NOMO-1 treated with DMSO at 0.1 percent for 48 hours (cell line): Measurements from ENCODE around the gene EIF2A.
A peak's percentile ranks its signal among the peaks of the same experiment; 100 is the strongest.

Experiments
- DNase-seq: peaks from one replicate; lab custom pipeline; 2025; ENCODE audit not compliant: unreplicated experiment; lab: John Stamatoyannopoulos, UW

The EIF2A gene

GRCh38 chr3:150631515-150632221 is 85.1 kb downstream of the EIF2A start:
- no peak for DNase-seq

DNA sequence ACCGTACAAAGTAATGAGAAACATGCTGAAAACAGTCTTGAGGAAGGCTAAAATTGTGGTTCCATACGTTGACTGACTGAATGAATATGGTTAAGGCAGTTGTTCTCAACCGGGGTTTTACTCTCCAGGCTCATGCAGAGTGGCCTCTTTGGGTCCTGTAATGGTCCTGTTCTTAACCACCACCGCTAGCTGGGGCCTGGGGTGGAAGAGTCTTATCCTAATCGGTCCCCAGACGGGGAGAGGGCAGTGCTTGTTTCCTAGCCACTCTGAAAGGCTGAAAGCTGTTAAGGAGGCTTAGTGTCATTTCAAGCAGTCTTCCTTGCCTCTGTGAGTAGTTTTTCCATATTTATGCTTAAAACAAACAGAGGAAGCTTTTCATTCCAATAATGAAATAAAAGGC is 88.5 kb downstream of the EIF2A start:
- no peak for DNase-seq

DNA sequence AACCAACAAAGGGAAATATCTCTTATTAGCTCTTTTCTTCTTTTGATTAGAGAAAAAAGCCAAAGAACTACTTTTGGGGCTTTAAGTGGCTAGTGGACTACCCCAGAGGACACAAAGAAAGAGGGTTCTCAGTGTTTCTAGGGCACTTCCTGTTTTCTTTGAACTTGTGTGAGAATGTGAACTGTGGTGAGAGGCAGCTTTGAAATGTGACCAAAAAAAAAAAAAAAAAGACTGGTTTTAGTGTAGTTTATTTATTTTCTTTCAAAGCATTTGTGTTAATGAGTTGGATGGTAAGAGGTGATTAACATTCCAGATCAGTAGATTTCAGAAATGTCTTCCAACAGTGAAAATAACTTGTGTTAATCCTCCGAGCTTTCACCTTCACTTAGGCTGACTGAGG is 88.9 kb downstream of the EIF2A start:
- DNase-seq = peak; percentile 46
